IgD-negative memory B cell (primary cell): ENCODE measurements around the gene OSBP. TPM values are rescaled to one million over a fixed set of nuclear protein-coding genes. Genes with fewer than 3 reads are reported as not detected.
"Not testable (repeated sequence)": the region's sequence is repeated elsewhere in the genome, so short reads cannot be mapped to it uniquely, and the experiment has no call there.

Experiments
- H3K27ac Mint-ChIP-seq, 3 donors: one replicate each; pipeline ENCODE4 v1.8.0; 2020 to 2022; ENCODE audit warnings: mild to moderate bottlenecking in 3 of 3, mixed read lengths in 3 of 3, moderate library complexity in 1 of 3
- H3K27me3 Mint-ChIP-seq: one replicate; pipeline ENCODE4 v1.8.0; 2021; ENCODE audit warnings: mixed read lengths
- H3K36me3 Mint-ChIP-seq: one replicate; pipeline ENCODE4 v1.8.0; 2020; ENCODE audit warnings: mild to moderate bottlenecking, mixed read lengths
- H3K4me1 Mint-ChIP-seq, 3 donors: one replicate each; pipeline ENCODE4 v1.8.0; 2020 to 2022; ENCODE audit warnings: mixed read lengths in 3 of 3, mild to moderate bottlenecking in 1 of 3
- H3K4me3 Mint-ChIP-seq, 4 donors: one replicate each; pipeline ENCODE4 v1.8.0; 2020 to 2022; ENCODE audit warnings: mild to moderate bottlenecking in 4 of 4, mixed read lengths in 4 of 4, moderate library complexity in 3 of 4
- H3K9me3 Mint-ChIP-seq, 3 donors: one replicate each; pipeline ENCODE4 v1.8.0; 2020 to 2021; ENCODE audit warnings: mixed read lengths in 3 of 3, mild to moderate bottlenecking in 1 of 3
- polyA plus RNA-seq: library from polyadenylated mRNA; unstranded; fragments of 300-500 nt; fragmentation: Illumina TruSeq; gene quantifications from one replicate; pipeline ENCODE4 v1.2.3, GENCODE V29; 2021

Gene OSBP
- polyA plus RNA-seq, 1 donor from 2014 or later, result 15.3 TPM

GRCh38 chr11:59551659-59552521, 63.7 kb downstream of the OSBP start:
- Mint-ChIP-seq H3K4me1 (peaks cover 24 to 35% (median 32%) of the 10 kb centered on the region in 3 donors), H3K36me3 (peaks cover 2% of the 10 kb centered on the region), H3K27me3 (peaks cover 11% of the 10 kb centered on the region), H3K4me3 (peak overlapping the region; percentile 89 to 99 (median 94)), H3K27ac (peak overlapping the region in 2 of 3 donors; percentile 99 to 100), H3K9me3 (no peaks in the 10 kb centered on the region)

- H3K4me1 Mint-ChIP-seq, result peaks cover 18 to 29% (median 28%) of the 10 kb centered on the region in 3 donors
- H3K27ac Mint-ChIP-seq, result peak overlapping the region; percentile 98 to 100 (median 99)
Observed at GRCh38 chr11:59550842-59551658, 64.5 kb downstream of the OSBP start.

GRCh38 chr11:59550368-59550841, 65.2 kb downstream of the OSBP start:
- peak overlapping the region; percentile 89 to 99 (median 94) for H3K4me3 Mint-ChIP-seq
- peaks cover 12 to 25% (median 24%) of the 10 kb centered on the region in 3 donors for H3K4me1 Mint-ChIP-seq
- peak overlapping the region; percentile 98 to 100 (median 99) for H3K27ac Mint-ChIP-seq
- H3K9me3 Mint-ChIP-seq, result no peaks in the 10 kb centered on the region
- H3K36me3 Mint-ChIP-seq, result peaks cover 2% of the 10 kb centered on the region
- peaks cover 2% of the 10 kb centered on the region for H3K27me3 Mint-ChIP-seq

More at GRCh38 chr11:59550842-59551658, 64.5 kb downstream of the OSBP start:
- H3K36me3 Mint-ChIP-seq, result peaks cover 2% of the 10 kb centered on the region
- H3K9me3 Mint-ChIP-seq, result no peaks in the 10 kb centered on the region
- H3K27me3 Mint-ChIP-seq, result peaks cover 8% of the 10 kb centered on the region
- peak overlapping the region; percentile 89 to 99 (median 94) for H3K4me3 Mint-ChIP-seq

GRCh38 chr11:59548309-59548656, 67.3 kb downstream of the OSBP start:
- peak overlapping the region in 1 of 4 donors; percentile 54 for H3K4me3 Mint-ChIP-seq

GRCh38 chr11:59547605-59548308, 67.8 kb downstream of the OSBP start:
- H3K27ac Mint-ChIP-seq, result peak overlapping the region in 2 of 3 donors; percentile 43 to 45
- not testable (repeated sequence) for H3K9me3 Mint-ChIP-seq, H3K27me3 Mint-ChIP-seq, H3K36me3 Mint-ChIP-seq
- H3K4me1 Mint-ChIP-seq, result peaks cover 8 to 22% (median 17%) of the 10 kb centered on the region in 3 donors
- peak overlapping the region in 2 of 4 donors; percentile 3 to 71 for H3K4me3 Mint-ChIP-seq

More at GRCh38 chr11:59548309-59548656, 67.3 kb downstream of the OSBP start:
- Mint-ChIP-seq H3K9me3 (no peaks in the 10 kb centered on the region), H3K4me1 (peaks cover 9 to 25% (median 20%) of the 10 kb centered on the region in 3 donors), H3K27ac (no peak overlapping the region), H3K36me3 (peaks cover 2% of the 10 kb centered on the region), H3K27me3 (peaks cover 4% of the 10 kb centered on the region)

GRCh38 chr11:59545179-59546020, 70.2 kb downstream of the OSBP start:
- H3K36me3 Mint-ChIP-seq, result peaks cover 2% of the 10 kb centered on the region
- H3K9me3 Mint-ChIP-seq, result no peaks in the 10 kb centered on the region
- H3K4me3 Mint-ChIP-seq, result peak overlapping the region in 1 of 4 donors; percentile 44
- H3K27me3 Mint-ChIP-seq, result peaks cover 2% of the 10 kb centered on the region
- no peak overlapping the region for H3K27ac Mint-ChIP-seq
- peaks cover 3 to 9% (median 5%) of the 10 kb centered on the region in 3 donors for H3K4me1 Mint-ChIP-seq

GRCh38 chr11:59544869-59545178, 70.8 kb downstream of the OSBP start:
- no peaks in the 10 kb centered on the region for H3K9me3 Mint-ChIP-seq
- peaks cover 0 to 8% (median 5%) of the 10 kb centered on the region in 3 donors for H3K4me1 Mint-ChIP-seq
- H3K36me3 Mint-ChIP-seq, result peaks cover 2% of the 10 kb centered on the region
- H3K27me3 Mint-ChIP-seq, result peaks cover 2% of the 10 kb centered on the region
- H3K4me3 Mint-ChIP-seq, result peak overlapping the region in 1 of 4 donors; percentile 44
- no peak overlapping the region for H3K27ac Mint-ChIP-seq

GRCh38 chr11:59543713-59544112, 71.9 kb downstream of the OSBP start:
- H3K9me3 Mint-ChIP-seq, H3K27me3 Mint-ChIP-seq, H3K36me3 Mint-ChIP-seq, H3K27ac Mint-ChIP-seq, H3K4me1 Mint-ChIP-seq, H3K4me3 Mint-ChIP-seq: not testable (repeated sequence)

- H3K4me1 Mint-ChIP-seq, result peaks cover 0 to 2% (median under 1%) of the 10 kb centered on the region in 3 donors
- no peaks in the 10 kb centered on the region for H3K9me3 Mint-ChIP-seq
- peaks cover 2% of the 10 kb centered on the region for H3K27me3 Mint-ChIP-seq
- no peak overlapping the region for H3K27ac Mint-ChIP-seq
- H3K36me3 Mint-ChIP-seq, result peaks cover 2% of the 10 kb centered on the region
- no peak overlapping the region for H3K4me3 Mint-ChIP-seq
Observed at GRCh38 chr11:59542142-59542810, 73.3 kb downstream of the OSBP start.

GRCh38 chr11:59534676-59535075, 80.9 kb downstream of the OSBP start:
- no peak overlapping the region for H3K4me3 Mint-ChIP-seq
- no peaks in the 10 kb centered on the region for H3K9me3 Mint-ChIP-seq
- peaks cover 0 to 6% (median 5%) of the 10 kb centered on the region in 3 donors for H3K4me1 Mint-ChIP-seq
- no peaks in the 10 kb centered on the region for H3K27me3 Mint-ChIP-seq
- no peaks in the 10 kb centered on the region for H3K36me3 Mint-ChIP-seq
- H3K27ac Mint-ChIP-seq, result no peak overlapping the region

- Mint-ChIP-seq H3K9me3 (no peaks in the 10 kb centered on the region), H3K27me3 (no peaks in the 10 kb centered on the region), H3K36me3 (no peaks in the 10 kb centered on the region), H3K27ac (no peak overlapping the region), H3K4me3 (no peak overlapping the region), H3K4me1 (peaks cover 0 to 6% (median 4%) of the 10 kb centered on the region in 3 donors)
Observed at GRCh38 chr11:59532620-59533019, 83.0 kb downstream of the OSBP start.

- no peaks in the 10 kb centered on the region for H3K9me3 Mint-ChIP-seq
- no peak overlapping the region for H3K27ac Mint-ChIP-seq
- peak overlapping the region in 1 of 4 donors; percentile 37 for H3K4me3 Mint-ChIP-seq
- H3K4me1 Mint-ChIP-seq, result peaks cover 0 to 3% (median 0%) of the 10 kb centered on the region in 3 donors
- H3K36me3 Mint-ChIP-seq, result no peaks in the 10 kb centered on the region
- H3K27me3 Mint-ChIP-seq, result peaks cover 6% of the 10 kb centered on the region
Observed at GRCh38 chr11:59528711-59529110, 86.9 kb downstream of the OSBP start.
